ENCODE measurements around the gene IL17F. TPM values are rescaled to one million over a fixed set of nuclear protein-coding genes. Genes with fewer than 3 reads are reported as not detected.

IL17F gene
- total RNA-seq, 2 donors from 2014 or later = 295 to 3,317 TPM

DNA sequence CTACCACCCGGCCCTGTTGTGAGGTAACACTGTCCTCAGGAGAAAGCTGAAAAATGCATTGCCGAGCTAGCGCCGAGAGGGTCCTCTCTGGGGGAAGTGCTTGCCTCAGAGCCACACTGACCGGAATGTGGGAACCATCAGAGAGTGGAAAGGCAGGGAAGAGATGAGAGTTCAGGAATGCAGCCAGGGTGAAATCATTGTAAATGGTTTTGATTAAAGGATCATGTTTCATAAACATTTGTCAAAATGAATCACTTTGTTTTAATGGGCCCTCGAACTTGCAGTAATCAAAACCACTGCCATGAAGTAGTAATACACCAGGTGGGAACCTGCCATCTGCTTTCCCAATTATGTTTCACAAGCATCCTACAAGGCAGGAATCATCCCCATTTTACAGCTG, 16.9 kb upstream of the IL17F start:
- H3K9me3 Mint-ChIP-seq = no peaks in the 10 kb centered on the region
- no peaks in the 10 kb centered on the region for H3K27me3 Mint-ChIP-seq
- H3K4me3 Mint-ChIP-seq = no peak overlapping the region
- no peak for ATAC-seq (replicated peaks)
- H3K36me3 Mint-ChIP-seq (ENCODE audit: low read depth) = no peaks in the 10 kb centered on the region
- no peak overlapping the region for H3K27ac Mint-ChIP-seq
- no peaks in the 10 kb centered on the region for H3K4me1 Mint-ChIP-seq

DNA sequence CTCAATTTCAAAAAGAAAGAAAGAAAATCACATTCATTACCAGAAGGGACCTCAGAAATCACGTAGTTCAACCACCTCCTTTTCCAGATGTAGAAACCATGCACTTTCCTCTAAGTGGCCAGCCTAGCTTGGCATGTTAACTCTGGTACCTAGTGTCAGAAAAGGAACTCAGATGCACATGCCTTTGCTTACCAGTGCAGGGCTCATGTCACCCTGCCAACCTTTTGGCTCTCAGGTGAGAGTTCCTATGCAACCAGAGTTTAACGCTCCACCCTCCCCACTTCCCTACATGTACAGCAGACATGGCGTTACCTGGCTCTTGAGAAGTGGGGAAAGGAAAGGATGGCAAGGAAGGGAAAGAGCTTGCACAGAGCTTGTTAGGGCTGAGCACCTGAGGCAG, 16.3 kb upstream of the IL17F start:
- H3K36me3 Mint-ChIP-seq (ENCODE audit: low read depth) = no peaks in the 10 kb centered on the region
- H3K27ac Mint-ChIP-seq = no peak overlapping the region
- no peaks in the 10 kb centered on the region for H3K27me3 Mint-ChIP-seq
- no peaks in the 10 kb centered on the region for H3K4me1 Mint-ChIP-seq
- no peak overlapping the region for H3K4me3 Mint-ChIP-seq
- no peak for ATAC-seq (replicated peaks)
- no peaks in the 10 kb centered on the region for H3K9me3 Mint-ChIP-seq

DNA sequence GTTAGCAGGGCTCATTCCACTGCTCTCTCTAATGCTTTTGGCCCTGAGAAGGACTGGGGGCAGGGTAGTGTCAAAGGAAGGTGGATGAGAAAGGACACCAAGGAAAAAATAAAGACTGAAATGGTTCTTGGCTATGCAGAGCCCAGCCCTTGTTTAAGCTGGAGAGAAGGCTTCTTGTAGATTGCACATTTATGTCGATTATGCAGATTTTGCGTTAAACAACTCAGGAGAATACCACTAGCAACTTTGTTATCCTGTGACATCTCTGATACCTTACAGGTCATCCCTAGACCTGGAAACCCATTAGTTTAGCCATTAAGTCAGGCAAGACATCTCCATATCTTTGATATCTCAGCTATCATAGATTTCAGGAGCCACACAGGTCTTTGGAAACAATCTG, 11.1 kb upstream of the IL17F start:
- no peaks in the 10 kb centered on the region for H3K36me3 Mint-ChIP-seq (ENCODE audit: low read depth)
- peaks cover 16% of the 10 kb centered on the region for H3K27me3 Mint-ChIP-seq
- H3K4me3 Mint-ChIP-seq = peak overlapping the region; percentile 58
- no peak for ATAC-seq (replicated peaks)
- no peak overlapping the region for H3K27ac Mint-ChIP-seq
- H3K4me1 Mint-ChIP-seq = peaks cover 27% of the 10 kb centered on the region
- no peaks in the 10 kb centered on the region for H3K9me3 Mint-ChIP-seq

DNA sequence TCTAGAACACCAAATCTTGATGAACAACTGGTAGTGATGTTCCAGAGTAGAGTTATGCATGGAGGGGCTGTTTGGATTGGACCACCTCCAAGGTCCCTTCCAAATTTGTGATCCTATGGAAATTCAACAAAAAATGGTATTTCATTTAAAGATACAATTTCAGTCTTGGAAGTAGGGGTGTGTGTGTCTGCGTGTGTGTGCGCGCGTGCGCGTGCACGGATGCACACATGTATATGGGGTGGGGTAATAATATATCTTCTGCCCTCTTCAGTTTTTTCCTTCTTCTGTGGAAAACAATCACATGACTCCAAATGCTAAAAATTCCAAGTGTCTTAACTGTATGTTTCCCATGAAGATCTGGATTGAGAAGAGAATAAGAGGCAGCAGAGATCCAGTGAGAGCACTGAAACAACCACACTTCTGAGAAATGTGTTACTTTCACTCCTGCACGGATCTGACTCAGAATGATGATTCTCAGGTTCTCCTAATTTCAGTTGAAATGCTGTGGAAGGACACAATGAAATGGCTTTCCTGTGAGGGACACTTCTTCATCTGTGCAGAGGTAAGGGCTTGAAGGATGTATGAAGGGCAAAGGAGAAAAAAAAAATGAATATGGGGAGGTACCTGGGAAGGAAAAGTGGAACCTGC, 10.6 kb upstream of the IL17F start:
- Mint-ChIP-seq H3K27me3 (peaks cover 20% of the 10 kb centered on the region), H3K9me3 (no peaks in the 10 kb centered on the region), H3K4me3 (peak overlapping the region; percentile 58), H3K36me3 (ENCODE audit: low read depth) (no peaks in the 10 kb centered on the region), H3K4me1 (peaks cover 31% of the 10 kb centered on the region), H3K27ac (no peak overlapping the region)
- ATAC-seq (replicated peaks) = peak; percentile 73

DNA sequence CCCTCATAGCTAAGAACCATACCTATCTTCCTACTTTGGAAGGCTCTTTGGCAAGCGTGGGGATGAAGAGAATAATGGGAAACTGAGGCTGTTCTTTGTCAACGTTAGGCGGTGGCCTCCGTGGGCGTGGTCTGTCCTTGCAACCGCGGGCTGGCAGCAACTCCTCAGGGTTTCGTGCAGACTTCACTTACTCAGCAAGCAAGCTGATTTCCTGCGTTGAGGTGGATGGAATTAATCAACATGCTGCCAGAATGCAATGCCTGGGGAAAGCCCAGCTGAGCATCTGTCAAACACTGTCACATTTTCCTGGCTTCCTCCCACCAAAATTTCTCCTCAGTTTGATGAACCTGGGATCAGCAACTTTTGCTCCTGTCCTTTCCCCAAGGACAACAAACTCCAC, 9.2 kb upstream of the IL17F start:
- H3K27me3 Mint-ChIP-seq = peaks cover 28% of the 10 kb centered on the region
- peaks cover 33% of the 10 kb centered on the region for H3K4me1 Mint-ChIP-seq
- peak; percentile 70 for ATAC-seq (replicated peaks)
- no peaks in the 10 kb centered on the region for H3K9me3 Mint-ChIP-seq
- peak overlapping the region; percentile 40 for H3K27ac Mint-ChIP-seq
- no peaks in the 10 kb centered on the region for H3K36me3 Mint-ChIP-seq (ENCODE audit: low read depth)
- H3K4me3 Mint-ChIP-seq = peak overlapping the region; percentile 58

DNA sequence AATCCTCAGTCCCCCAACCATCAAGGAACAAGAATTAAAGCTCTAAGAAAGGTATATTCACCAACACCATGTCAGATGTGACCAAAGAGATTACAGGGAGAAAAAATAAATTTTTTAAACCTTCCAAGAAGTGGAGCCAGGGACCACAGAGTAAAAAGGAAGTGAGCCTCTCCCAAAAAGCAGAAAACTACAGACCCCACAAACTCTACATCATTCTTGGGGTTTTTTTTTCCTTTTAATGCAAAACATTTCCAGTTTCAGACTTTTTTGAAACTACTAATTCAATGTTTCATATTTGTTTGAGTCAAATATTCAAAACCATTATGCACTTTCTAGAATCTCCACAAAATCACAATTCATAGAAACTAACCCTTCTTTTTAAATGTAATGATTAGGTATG, 6.8 kb upstream of the IL17F start:
- peaks cover 35% of the 10 kb centered on the region for H3K4me1 Mint-ChIP-seq
- H3K36me3 Mint-ChIP-seq (ENCODE audit: low read depth) = no peaks in the 10 kb centered on the region
- peak overlapping the region; percentile 37 for H3K4me3 Mint-ChIP-seq
- peaks cover 31% of the 10 kb centered on the region for H3K27me3 Mint-ChIP-seq
- no peaks in the 10 kb centered on the region for H3K9me3 Mint-ChIP-seq
- H3K27ac Mint-ChIP-seq = peak overlapping the region; percentile 71
- ATAC-seq (replicated peaks) = peak; percentile 42

DNA sequence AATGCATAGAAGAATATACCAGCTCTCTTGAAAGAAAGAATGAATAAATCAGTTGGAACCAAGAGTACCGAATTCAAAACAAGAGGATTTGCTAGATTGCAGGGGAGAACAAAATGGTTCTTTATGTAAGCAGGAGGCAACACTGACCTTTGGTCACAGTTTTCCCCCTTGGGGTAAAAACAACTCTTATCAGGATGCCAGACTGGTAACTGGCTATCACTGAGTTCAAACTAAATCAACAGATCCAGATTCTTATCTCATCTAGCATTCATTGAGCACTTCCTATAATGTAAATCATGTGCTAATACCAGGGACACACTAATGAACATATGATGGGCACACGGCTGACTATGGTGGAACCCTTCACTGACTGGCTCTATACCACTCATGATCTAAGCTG, 4.8 kb upstream of the IL17F start:
- peaks cover 29% of the 10 kb centered on the region for H3K4me1 Mint-ChIP-seq
- H3K27me3 Mint-ChIP-seq = peaks cover 23% of the 10 kb centered on the region
- ATAC-seq (replicated peaks) = no peak
- H3K27ac Mint-ChIP-seq = no peak overlapping the region
- H3K4me3 Mint-ChIP-seq = no peak overlapping the region
- H3K9me3 Mint-ChIP-seq = no peaks in the 10 kb centered on the region
- no peaks in the 10 kb centered on the region for H3K36me3 Mint-ChIP-seq (ENCODE audit: low read depth)

DNA sequence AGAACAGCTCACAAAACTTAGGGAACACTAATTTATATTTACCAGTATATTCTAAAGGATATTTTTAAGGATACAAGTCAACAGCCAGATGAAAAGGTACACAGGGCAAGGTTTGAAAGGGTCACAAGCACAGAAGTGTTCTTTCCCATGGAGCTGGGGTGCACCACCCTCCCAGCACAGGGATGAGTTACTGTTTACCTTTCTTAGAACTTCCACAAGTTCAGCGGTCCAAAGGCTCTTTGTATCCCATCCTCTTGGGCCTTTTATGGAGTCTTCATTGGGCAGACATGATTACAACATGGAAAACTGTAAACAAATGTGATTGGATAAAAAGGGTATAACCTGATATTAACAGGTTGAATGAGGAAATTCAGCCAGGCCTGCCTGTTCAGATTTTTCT, 1.1 kb upstream of the IL17F start:
- no peaks in the 10 kb centered on the region for H3K9me3 Mint-ChIP-seq

DNA sequence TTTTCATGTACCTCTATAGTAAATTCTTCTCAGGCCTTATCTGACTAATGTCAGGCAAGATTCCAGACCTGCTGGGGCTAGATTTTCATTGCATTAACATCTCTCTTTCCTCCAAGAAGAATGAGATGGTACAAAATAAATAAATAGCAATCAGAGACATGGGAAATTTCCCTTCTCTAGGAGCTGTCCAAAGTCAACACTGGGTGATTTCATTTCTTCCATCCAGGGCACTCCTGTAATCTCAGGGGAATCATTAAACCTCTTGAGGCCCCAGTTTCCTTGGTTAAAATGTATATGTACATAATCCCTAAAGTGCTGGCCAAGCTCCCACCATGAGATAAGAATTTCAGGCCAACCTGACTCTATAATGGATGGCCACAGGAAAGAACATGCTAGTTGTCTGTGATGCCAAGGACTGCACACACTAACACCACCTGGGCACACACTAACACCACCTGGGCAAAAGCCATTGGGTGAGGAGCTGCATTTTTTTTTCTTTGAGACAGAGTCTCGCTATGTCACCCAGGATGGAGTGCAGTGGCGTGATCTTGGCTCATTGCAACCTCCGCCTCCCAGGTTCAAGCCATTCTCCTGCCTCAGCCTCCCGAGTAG, 912 bp downstream of the IL17F start:
- Mint-ChIP-seq H3K36me3 (ENCODE audit: low read depth) (no peaks in the 10 kb centered on the region), H3K4me1 (peaks cover 5% of the 10 kb centered on the region), H3K27me3 (peaks cover 5% of the 10 kb centered on the region), H3K27ac (no peak overlapping the region), H3K4me3 (no peak overlapping the region), H3K9me3 (no peaks in the 10 kb centered on the region)
- ATAC-seq (replicated peaks) = no peak

More for the DNA sequence above, 1.1 kb upstream of the IL17F start:
- Mint-ChIP-seq H3K27me3 (peaks cover 18% of the 10 kb centered on the region), H3K4me3 (no peak overlapping the region), H3K4me1 (peaks cover 12% of the 10 kb centered on the region), H3K27ac (no peak overlapping the region), H3K36me3 (ENCODE audit: low read depth) (no peaks in the 10 kb centered on the region)
- no peak for ATAC-seq (replicated peaks)

DNA sequence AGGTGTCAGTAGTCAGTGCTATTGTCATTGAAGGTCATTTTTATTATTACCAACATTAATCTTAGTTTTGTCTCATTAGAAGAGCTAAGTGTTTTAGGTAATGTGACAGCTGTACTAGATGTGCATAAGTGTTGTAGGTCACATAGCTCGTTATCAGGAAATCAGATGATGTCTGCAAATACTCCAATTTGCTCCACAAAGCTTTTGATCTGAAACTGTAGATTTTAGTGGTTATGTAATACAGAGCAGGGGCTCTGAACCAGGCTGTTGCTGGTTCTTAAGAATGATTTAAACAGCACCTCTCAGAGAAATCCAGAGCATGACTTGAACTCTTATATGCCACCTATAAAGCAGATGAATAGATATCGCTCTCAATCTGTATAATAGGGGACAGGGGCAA, 2.5 kb downstream of the IL17F start:
- no peak overlapping the region for H3K4me3 Mint-ChIP-seq
- no peaks in the 10 kb centered on the region for H3K36me3 Mint-ChIP-seq (ENCODE audit: low read depth)
- no peak overlapping the region for H3K27ac Mint-ChIP-seq
- ATAC-seq (replicated peaks) = no peak
- H3K9me3 Mint-ChIP-seq = no peaks in the 10 kb centered on the region
- peaks cover 4% of the 10 kb centered on the region for H3K4me1 Mint-ChIP-seq
- H3K27me3 Mint-ChIP-seq = peaks cover 12% of the 10 kb centered on the region

DNA sequence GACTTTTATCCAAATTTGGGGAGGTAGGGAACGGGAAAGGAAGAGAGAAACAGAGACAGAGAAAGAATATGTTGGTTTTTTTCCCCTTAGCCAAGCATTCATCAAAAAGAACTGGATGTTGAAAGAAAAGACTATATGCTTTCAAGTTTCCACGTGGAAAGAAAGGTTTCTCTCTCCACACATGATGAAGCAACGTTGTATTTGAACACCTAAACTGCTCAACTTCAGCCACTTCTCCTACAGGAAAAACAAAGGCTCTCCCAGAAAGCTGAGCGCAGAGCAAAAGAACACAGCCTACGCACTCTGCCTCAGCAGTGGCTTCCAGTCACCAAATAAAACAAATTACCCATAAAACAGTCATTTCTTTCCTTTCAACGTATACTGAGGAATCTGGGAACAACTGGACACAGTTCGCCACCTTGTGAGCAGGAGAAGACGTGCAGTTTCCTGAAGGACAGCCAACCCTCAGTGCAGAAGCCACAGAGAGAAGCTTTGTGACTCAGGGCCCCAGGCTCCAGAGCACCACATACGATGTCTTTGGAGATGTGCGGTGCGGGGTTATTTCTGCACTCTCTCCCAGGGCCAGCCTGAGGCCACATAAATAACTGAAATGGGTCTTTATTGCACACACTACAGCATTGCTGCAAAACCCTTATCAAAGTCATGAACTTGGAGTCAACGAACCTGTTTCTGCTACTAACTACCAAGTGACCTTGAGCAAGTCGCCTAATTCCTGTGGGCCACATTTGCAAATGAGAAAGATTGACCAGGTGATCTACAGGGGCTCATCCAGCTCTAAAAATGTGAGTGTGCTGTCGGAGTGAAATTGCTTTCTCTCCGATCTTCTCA, 10.1 kb downstream of the IL17F start:
- no peak overlapping the region for H3K27ac Mint-ChIP-seq

DNA sequence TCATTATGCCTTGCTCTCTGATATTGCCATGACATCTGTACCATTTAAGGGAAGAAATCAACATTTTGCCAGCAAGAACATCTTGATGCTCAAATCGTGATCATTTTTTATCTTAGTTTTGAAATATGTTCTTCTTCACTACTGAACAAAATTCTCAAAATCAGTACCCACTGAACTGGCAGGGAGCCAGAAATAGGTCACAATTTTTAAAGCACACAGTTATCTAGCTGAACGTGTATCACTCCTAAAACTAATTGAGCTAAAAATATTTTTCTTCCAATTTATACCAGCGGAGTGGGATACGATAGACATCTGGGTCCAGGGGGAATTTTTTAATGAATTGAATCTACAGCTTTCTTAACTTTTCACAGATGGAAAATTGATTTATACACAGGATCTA, 11.3 kb downstream of the IL17F start:
- Mint-ChIP-seq H3K36me3 (ENCODE audit: low read depth) (no peaks in the 10 kb centered on the region), H3K4me3 (no peak overlapping the region), H3K27ac (no peak overlapping the region), H3K27me3 (peaks cover 19% of the 10 kb centered on the region), H3K4me1 (peaks cover 8% of the 10 kb centered on the region), H3K9me3 (no peaks in the 10 kb centered on the region)
- ATAC-seq (replicated peaks) = no peak

More for the DNA sequence above, 10.1 kb downstream of the IL17F start:
- Mint-ChIP-seq H3K27me3 (peaks cover 22% of the 10 kb centered on the region), H3K4me1 (peaks cover 5% of the 10 kb centered on the region), H3K36me3 (ENCODE audit: low read depth) (no peaks in the 10 kb centered on the region), H3K4me3 (peak overlapping the region; percentile 7), H3K9me3 (no peaks in the 10 kb centered on the region)
- ATAC-seq (replicated peaks) = peak; percentile 85

DNA sequence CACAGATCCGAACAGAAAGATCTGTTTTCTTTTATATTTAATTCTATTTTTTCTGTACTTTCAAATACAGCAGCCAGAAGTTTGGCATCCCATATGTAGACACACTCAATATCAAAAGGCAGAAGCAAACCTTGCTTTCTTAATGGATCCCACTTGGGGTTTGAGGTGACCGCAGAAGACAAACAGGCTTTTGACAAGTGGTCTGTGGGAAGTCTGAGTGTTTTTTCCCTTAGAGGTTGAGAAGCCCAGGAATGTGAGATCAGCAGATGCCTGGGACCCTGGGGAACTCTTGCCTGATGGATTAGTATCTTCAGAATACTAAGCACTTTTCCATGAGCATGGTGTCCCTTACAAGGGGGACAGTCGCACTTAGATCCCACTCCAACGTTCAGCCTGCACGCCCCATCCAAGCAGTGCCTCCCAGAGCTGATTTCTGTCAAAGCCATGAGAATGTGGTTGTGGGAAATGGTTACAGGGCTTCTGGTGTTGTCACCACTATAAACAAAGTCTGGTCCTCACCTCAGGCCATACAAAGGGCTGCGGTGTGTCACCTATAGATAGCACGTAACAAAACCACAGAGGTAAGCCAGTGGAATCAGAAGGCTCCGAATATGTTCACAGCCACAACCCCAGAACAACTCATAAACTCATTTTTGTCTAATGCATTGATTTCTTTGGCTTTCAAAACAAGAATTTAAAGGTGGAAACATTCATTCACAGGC, 12.7 kb downstream of the IL17F start:
- H3K27me3 Mint-ChIP-seq = peaks cover 13% of the 10 kb centered on the region
- H3K27ac Mint-ChIP-seq = no peak overlapping the region
- H3K9me3 Mint-ChIP-seq = no peaks in the 10 kb centered on the region
- no peaks in the 10 kb centered on the region for H3K36me3 Mint-ChIP-seq (ENCODE audit: low read depth)
- H3K4me1 Mint-ChIP-seq = peaks cover 19% of the 10 kb centered on the region
- ATAC-seq (replicated peaks) = peak; percentile 63
- no peak overlapping the region for H3K4me3 Mint-ChIP-seq

DNA sequence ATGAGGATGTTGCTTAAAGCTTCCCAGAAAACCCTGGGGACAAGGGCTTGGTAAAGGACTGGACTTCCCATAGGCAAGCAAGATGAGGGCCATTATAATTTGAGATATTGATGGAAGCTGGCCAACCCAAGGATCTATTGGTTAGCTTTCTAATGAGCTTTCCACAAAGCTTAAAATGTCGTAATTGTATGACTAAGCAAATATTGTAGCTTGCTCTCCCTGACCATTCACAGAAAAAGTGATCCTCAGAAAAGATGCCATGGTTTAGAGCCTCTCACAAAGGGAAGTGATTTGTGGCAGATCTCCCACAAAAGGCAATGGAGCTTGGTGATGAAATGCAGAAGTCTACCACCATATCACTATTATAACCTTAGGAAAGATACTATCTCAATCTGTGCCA, 13.6 kb downstream of the IL17F start:
- no peak overlapping the region for H3K27ac Mint-ChIP-seq
- H3K36me3 Mint-ChIP-seq (ENCODE audit: low read depth) = no peaks in the 10 kb centered on the region
- no peak for ATAC-seq (replicated peaks)
- H3K4me1 Mint-ChIP-seq = peaks cover 19% of the 10 kb centered on the region
- H3K4me3 Mint-ChIP-seq = no peak overlapping the region
- H3K27me3 Mint-ChIP-seq = peaks cover 6% of the 10 kb centered on the region
- H3K9me3 Mint-ChIP-seq = no peaks in the 10 kb centered on the region

Measured in activated T-helper 17 cell treated with anti-CD3 and anti-CD28 coated beads, Interleukin-2, amount 50 U/mL, for 72 hours (primary cell).